ENCODE measurements around the gene FUCA2. TPM values are rescaled to one million over a fixed set of nuclear protein-coding genes. Genes with fewer than 3 reads are reported as not detected.

FUCA2 gene
- total RNA-seq, 1 experiment from 2014 or later = 72.1 TPM

DNA sequence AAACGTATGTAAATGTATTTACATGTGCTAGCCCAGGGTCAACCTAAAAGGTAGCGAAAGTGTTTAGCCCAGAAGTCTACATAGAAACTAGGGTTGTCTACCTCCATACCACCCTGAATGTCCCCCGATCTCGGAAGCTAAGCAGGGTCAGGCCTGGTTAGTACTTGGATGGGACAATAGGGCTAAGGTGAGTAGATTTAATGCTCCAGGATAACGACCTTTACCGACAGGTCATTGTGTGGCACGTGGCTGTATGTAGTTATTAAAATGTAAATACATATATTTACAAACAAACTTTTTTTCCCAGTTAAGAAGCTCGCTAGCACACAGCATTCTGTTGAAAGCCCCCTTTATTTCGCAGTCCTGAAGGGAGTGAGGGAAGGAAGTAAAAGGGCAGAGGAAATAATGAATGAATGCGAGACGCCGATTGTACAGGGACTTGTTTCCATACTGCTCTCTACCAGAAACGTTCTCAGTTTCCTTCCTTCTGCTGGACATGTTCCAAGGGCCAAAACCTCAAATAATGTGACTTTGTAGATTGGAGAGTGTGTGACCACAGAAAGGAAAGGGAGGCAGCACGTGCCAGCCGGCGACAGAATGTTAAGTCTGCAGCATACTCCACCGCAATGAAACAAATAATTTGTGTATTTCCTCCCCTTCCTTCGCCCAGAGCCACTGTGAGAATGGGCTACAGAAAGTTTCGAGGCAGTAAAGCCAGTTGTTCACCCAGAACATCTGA is 61.6 kb downstream of the FUCA2 start:
- H3K27ac ChIP-seq (ENCODE audit: insufficient read length, low read depth, low read length) = no peak overlapping the region
- H3K14ac ChIP-seq (ENCODE audit: insufficient read depth, low read length) = peak overlapping the region; percentile 88; the same call in 1 of the 2 replicates
- no peak overlapping the region for H3K4ac ChIP-seq (ENCODE audit: low read depth, low read length)
- no peaks in the 10 kb centered on the region for H4K20me1 ChIP-seq (ENCODE audit: control insufficient read depth, insufficient read depth, insufficient read length)
- DNase-seq = peak; percentile 36
- H2AFZ ChIP-seq (ENCODE audit: low read length) = no peak overlapping the region
- no peak overlapping the region for H3T11ph ChIP-seq (ENCODE audit: low read length)
- H3K23ac ChIP-seq (ENCODE audit: insufficient read length, low read depth, low read length) = no peak overlapping the region
- no peak overlapping the region for H2BK15ac ChIP-seq (ENCODE audit: low read depth, low read length)
- no peaks in the 10 kb centered on the region for H3K4me1 ChIP-seq (ENCODE audit: insufficient read depth, low read length)
- WGBS (ENCODE audit: extremely low coverage, insufficient read length, low lambda C conversion rate) = no CpG with 5 or more reads among the region's 19 CpGs
- H3K18ac ChIP-seq (ENCODE audit: insufficient read length, low read depth, low read length) = peak overlapping the region; percentile 58
- no peaks in the 10 kb centered on the region for H3K27me3 Mint-ChIP-seq (ENCODE audit: low read depth)
- H2BK5ac ChIP-seq (ENCODE audit: insufficient read length, low read length) = no peak overlapping the region
- H3K4me2 ChIP-seq (ENCODE audit: insufficient read depth, insufficient read length, low read length) = peak overlapping the region; percentile 88
- no peak overlapping the region for H2BK12ac ChIP-seq (ENCODE audit: insufficient read length, low read depth, low read length)
- peak overlapping the region; percentile 90 for H3K9ac ChIP-seq (ENCODE audit: extremely low read depth, insufficient read length, low read length)
- no peaks in the 10 kb centered on the region for H3K9me3 ChIP-seq (ENCODE audit: control insufficient read depth, low read depth, low read length)
- peak overlapping the region in 2 of 3 experiments; percentile 98 to 99; a peak in 5 of 7 replicates for H3K27ac Mint-ChIP-seq
- H2AK5ac ChIP-seq (ENCODE audit: insufficient read length, low read length) = no peak overlapping the region
- H3K4me1 Mint-ChIP-seq = peaks cover 10 to 11% of the 10 kb centered on the region in 2 experiments
- no peak overlapping the region for H3K56ac ChIP-seq (ENCODE audit: insufficient read length, low read depth, low read length)
- H3K4me3 Mint-ChIP-seq = peak overlapping the region; percentile 93 to 99
- H3K27me3 ChIP-seq (ENCODE audit: insufficient read depth, low read length) = no peaks in the 10 kb centered on the region
- H3K79me1 ChIP-seq (ENCODE audit: insufficient read depth, low read depth, low read length, poor library complexity, severe bottlenecking) = no peaks in the 10 kb centered on the region
- no peaks in the 10 kb centered on the region for H3K79me2 ChIP-seq (ENCODE audit: insufficient read depth, low read length)
- no peak overlapping the region for H4K91ac ChIP-seq (ENCODE audit: insufficient read length, low read depth, low read length)
- peaks cover 0 to 1% (median 0%) of the 10 kb centered on the region in 3 experiments; a peak in 1 of 7 replicates for H3K36me3 Mint-ChIP-seq (ENCODE audit: insufficient read depth in 1 of 3, low read depth in 3 of 3)
- peak overlapping the region; percentile 81 for H4K5ac ChIP-seq (ENCODE audit: insufficient read length, low read depth, low read length)
- H3K9me3 Mint-ChIP-seq = no peaks in the 10 kb centered on the region
- TF ChIP-seq, protein P1, sequence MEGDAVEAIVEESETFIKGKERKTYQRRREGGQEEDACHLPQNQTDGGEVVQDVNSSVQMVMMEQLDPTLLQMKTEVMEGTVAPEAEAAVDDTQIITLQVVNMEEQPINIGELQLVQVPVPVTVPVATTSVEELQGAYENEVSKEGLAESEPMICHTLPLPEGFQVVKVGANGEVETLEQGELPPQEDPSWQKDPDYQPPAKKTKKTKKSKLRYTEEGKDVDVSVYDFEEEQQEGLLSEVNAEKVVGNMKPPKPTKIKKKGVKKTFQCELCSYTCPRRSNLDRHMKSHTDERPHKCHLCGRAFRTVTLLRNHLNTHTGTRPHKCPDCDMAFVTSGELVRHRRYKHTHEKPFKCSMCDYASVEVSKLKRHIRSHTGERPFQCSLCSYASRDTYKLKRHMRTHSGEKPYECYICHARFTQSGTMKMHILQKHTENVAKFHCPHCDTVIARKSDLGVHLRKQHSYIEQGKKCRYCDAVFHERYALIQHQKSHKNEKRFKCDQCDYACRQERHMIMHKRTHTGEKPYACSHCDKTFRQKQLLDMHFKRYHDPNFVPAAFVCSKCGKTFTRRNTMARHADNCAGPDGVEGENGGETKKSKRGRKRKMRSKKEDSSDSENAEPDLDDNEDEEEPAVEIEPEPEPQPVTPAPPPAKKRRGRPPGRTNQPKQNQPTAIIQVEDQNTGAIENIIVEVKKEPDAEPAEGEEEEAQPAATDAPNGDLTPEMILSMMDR (conservative IDR thresholded peaks at IDR 0.05) = no peak
- peaks cover 16% of the 10 kb centered on the region for H3K23me2 ChIP-seq (ENCODE audit: insufficient read length, low read depth, low read length, poor library complexity, severe bottlenecking)
- H2BK120ac ChIP-seq (ENCODE audit: low read depth, low read length, poor library complexity, severe bottlenecking) = no peak overlapping the region
- H2BK20ac ChIP-seq (ENCODE audit: low read depth, low read length, poor library complexity, severe bottlenecking) = no peak overlapping the region
- no peak overlapping the region for H4K8ac ChIP-seq (replicated peaks; ENCODE audit: insufficient read length, low read depth, low read length)
